ENCODE results near the gene UBR1. TPM values are rescaled to one million over a fixed set of nuclear protein-coding genes. Genes with fewer than 3 reads are reported as not detected.

UBR1 gene
- total and polyA plus RNA-seq, 10 of the 15 experiments (the other 5 are each of a cell fraction or from before 2014, with no cell fraction given), result 4.5 to 27.5 (median 16.7) TPM

GRCh38 chr15:42931702-42932486, 173.9 kb downstream of the UBR1 start:
- FAIRE-seq, result no peak
- H3K9ac ChIP-seq (ENCODE audit: control insufficient read depth, insufficient read depth, low read length), result no peak overlapping the region
- H3K4me2 ChIP-seq (ENCODE audit: control insufficient read depth, insufficient read depth), result no peak overlapping the region
- H3K27ac ChIP-seq (ENCODE audit: control insufficient read depth, insufficient read depth), result no peak overlapping the region
- no peak for DNase-seq (ENCODE audit: low read depth, low spot score)
- RAD21 ChIA-PET (ENCODE audit: unreplicated experiment), result no interaction called here
- no peak overlapping the region for H2AFZ ChIP-seq (ENCODE audit: control insufficient read depth, low read depth, low read length)
- POLR2A ChIA-PET, result interaction anchor here (0.7 kb wide), 1 partner anchor 153 kb away, joined by 7 read pairs; no protein-coding TSS in a partner anchor
- SMC1A ChIA-PET (ENCODE audit: uncharacterized antibody, unreplicated experiment), result interaction anchor here (1.1 kb wide), 1 partner anchor 39 kb away, joined by 3 read pairs; no protein-coding TSS in a partner anchor
- ATAC-seq, result no peak
- in situ Hi-C loops (cut with MboI), result no loop called here
- H3K27me3 ChIP-seq (replicated peaks in 1 of 2; ENCODE audit: control insufficient read depth in 2 of 2, insufficient read depth in 2 of 2, low read length in 1 of 2), result no peaks in the 10 kb centered on the region
- no peaks in the 10 kb centered on the region for H3K36me3 ChIP-seq (ENCODE audit: control insufficient read depth in 2 of 2, insufficient read depth in 2 of 2, low read length in 1 of 2)
- H3K4me1 ChIP-seq (ENCODE audit: control insufficient read depth, insufficient read depth, low read length), result no peaks in the 10 kb centered on the region
- H3K9me3 ChIP-seq (replicated peaks; ENCODE audit: control insufficient read depth, insufficient read depth, low read length), result no peaks in the 10 kb centered on the region
- intact Hi-C loops (cut with micrococcal nuclease; ENCODE audit: unreplicated experiment), result no loop called here
- no peaks in the 10 kb centered on the region for H4K20me1 ChIP-seq (ENCODE audit: control insufficient read depth, insufficient read depth)
- CTCF ChIA-PET, result interaction anchor here (1.1 kb wide), 1 partner anchor 228 kb away, joined by 3 read pairs; no protein-coding TSS in a partner anchor
- H3K79me2 ChIP-seq (ENCODE audit: control insufficient read depth, insufficient read depth, low read length), result no peaks in the 10 kb centered on the region
- whole genome bisulfite sequencing (ENCODE audit: insufficient coverage, insufficient replicate concordance, low lambda C conversion rate, missing lambda C conversion rate), result 40% methylated on average over 6 of the region's 7 CpGs
- no TSS peak for BruUV-seq (replicated peaks)
- no peak overlapping the region for H3K4me3 ChIP-seq
- TF ChIP-seq, protein P1, sequence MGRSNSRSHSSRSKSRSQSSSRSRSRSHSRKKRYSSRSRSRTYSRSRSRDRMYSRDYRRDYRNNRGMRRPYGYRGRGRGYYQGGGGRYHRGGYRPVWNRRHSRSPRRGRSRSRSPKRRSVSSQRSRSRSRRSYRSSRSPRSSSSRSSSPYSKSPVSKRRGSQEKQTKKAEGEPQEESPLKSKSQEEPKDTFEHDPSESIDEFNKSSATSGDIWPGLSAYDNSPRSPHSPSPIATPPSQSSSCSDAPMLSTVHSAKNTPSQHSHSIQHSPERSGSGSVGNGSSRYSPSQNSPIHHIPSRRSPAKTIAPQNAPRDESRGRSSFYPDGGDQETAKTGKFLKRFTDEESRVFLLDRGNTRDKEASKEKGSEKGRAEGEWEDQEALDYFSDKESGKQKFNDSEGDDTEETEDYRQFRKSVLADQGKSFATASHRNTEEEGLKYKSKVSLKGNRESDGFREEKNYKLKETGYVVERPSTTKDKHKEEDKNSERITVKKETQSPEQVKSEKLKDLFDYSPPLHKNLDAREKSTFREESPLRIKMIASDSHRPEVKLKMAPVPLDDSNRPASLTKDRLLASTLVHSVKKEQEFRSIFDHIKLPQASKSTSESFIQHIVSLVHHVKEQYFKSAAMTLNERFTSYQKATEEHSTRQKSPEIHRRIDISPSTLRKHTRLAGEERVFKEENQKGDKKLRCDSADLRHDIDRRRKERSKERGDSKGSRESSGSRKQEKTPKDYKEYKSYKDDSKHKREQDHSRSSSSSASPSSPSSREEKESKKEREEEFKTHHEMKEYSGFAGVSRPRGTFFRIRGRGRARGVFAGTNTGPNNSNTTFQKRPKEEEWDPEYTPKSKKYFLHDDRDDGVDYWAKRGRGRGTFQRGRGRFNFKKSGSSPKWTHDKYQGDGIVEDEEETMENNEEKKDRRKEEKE (IDR thresholded peaks at IDR 0.05), result no peak
- TF ChIP-seq PAX8 (IDR thresholded peaks at IDR 0.05), result no peak
- TF ChIP-seq CHD2 (IDR thresholded peaks at IDR 0.05; ENCODE audit: borderline replicate concordance, low read depth, low read length), result no peak
- no peak for TF ChIP-seq IKZF1 (conservative IDR thresholded peaks at IDR 0.05)
- TF ChIP-seq MTA3 (IDR thresholded peaks at IDR 0.05; ENCODE audit: borderline replicate concordance, low read length), result no peak
- TF ChIP-seq, protein P2, sequence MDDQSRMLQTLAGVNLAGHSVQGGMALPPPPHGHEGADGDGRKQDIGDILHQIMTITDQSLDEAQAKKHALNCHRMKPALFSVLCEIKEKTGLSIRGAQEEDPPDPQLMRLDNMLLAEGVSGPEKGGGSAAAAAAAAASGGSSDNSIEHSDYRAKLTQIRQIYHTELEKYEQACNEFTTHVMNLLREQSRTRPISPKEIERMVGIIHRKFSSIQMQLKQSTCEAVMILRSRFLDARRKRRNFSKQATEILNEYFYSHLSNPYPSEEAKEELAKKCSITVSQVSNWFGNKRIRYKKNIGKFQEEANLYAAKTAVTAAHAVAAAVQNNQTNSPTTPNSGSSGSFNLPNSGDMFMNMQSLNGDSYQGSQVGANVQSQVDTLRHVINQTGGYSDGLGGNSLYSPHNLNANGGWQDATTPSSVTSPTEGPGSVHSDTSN (IDR thresholded peaks at IDR 0.05; ENCODE audit: insufficient replicate concordance, low read depth, low read length), result no peak
- TF ChIP-seq, protein P3, sequence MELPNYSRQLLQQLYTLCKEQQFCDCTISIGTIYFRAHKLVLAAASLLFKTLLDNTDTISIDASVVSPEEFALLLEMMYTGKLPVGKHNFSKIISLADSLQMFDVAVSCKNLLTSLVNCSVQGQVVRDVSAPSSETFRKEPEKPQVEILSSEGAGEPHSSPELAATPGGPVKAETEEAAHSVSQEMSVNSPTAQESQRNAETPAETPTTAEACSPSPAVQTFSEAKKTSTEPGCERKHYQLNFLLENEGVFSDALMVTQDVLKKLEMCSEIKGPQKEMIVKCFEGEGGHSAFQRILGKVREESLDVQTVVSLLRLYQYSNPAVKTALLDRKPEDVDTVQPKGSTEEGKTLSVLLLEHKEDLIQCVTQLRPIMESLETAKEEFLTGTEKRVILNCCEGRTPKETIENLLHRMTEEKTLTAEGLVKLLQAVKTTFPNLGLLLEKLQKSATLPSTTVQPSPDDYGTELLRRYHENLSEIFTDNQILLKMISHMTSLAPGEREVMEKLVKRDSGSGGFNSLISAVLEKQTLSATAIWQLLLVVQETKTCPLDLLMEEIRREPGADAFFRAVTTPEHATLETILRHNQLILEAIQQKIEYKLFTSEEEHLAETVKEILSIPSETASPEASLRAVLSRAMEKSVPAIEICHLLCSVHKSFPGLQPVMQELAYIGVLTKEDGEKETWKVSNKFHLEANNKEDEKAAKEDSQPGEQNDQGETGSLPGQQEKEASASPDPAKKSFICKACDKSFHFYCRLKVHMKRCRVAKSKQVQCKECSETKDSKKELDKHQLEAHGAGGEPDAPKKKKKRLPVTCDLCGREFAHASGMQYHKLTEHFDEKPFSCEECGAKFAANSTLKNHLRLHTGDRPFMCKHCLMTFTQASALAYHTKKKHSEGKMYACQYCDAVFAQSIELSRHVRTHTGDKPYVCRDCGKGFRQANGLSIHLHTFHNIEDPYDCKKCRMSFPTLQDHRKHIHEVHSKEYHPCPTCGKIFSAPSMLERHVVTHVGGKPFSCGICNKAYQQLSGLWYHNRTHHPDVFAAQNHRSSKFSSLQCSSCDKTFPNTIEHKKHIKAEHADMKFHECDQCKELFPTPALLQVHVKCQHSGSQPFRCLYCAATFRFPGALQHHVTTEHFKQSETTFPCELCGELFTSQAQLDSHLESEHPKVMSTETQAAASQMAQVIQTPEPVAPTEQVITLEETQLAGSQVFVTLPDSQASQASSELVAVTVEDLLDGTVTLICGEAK (IDR thresholded peaks at IDR 0.05; ENCODE audit: borderline replicate concordance), result no peak
- no peak for TF ChIP-seq RELA (IDR thresholded peaks at IDR 0.05; ENCODE audit: borderline replicate concordance, partially characterized antibody)
- no peak for TF ChIP-seq MEF2A (IDR thresholded peaks at IDR 0.05; ENCODE audit: insufficient read depth, low read depth, low read length)
- TF ChIP-seq, protein P4, sequence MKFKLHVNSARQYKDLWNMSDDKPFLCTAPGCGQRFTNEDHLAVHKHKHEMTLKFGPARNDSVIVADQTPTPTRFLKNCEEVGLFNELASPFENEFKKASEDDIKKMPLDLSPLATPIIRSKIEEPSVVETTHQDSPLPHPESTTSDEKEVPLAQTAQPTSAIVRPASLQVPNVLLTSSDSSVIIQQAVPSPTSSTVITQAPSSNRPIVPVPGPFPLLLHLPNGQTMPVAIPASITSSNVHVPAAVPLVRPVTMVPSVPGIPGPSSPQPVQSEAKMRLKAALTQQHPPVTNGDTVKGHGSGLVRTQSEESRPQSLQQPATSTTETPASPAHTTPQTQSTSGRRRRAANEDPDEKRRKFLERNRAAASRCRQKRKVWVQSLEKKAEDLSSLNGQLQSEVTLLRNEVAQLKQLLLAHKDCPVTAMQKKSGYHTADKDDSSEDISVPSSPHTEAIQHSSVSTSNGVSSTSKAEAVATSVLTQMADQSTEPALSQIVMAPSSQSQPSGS (IDR thresholded peaks at IDR 0.05; ENCODE audit: low read length), result no peak
- TF ChIP-seq SUZ12 (IDR thresholded peaks at IDR 0.05; ENCODE audit: unreplicated experiment), result no peak
- no peak for TF ChIP-seq ZNF622 (IDR thresholded peaks at IDR 0.05)
- no peak for TF ChIP-seq TCF7 (IDR thresholded peaks at IDR 0.05; ENCODE audit: borderline replicate concordance)
- TF ChIP-seq NR2C2 (IDR thresholded peaks at IDR 0.05; ENCODE audit: borderline replicate concordance, control insufficient read depth, insufficient read length, low read depth), result no peak

Data from GM12878 (cell line).